Epithelial cell of prostate (primary cell): Measurements from ENCODE around the gene ITK.
"Not testable (repeated sequence)": the region's sequence is repeated elsewhere in the genome, so short reads cannot be mapped to it uniquely, and the experiment has no call there.

Source experiments
- DNase-seq: peaks from one replicate; pipeline ENCODE4 v3.0.0-alpha.2; 2011; ENCODE audit warnings: low read depth, low spot score
- H3K27ac ChIP-seq: fragments of 450-650 bp; 2 replicates; pipeline ENCODE4 v1.5.1; 2017; ENCODE audit warnings: mild to moderate bottlenecking

Gene ITK

DNA sequence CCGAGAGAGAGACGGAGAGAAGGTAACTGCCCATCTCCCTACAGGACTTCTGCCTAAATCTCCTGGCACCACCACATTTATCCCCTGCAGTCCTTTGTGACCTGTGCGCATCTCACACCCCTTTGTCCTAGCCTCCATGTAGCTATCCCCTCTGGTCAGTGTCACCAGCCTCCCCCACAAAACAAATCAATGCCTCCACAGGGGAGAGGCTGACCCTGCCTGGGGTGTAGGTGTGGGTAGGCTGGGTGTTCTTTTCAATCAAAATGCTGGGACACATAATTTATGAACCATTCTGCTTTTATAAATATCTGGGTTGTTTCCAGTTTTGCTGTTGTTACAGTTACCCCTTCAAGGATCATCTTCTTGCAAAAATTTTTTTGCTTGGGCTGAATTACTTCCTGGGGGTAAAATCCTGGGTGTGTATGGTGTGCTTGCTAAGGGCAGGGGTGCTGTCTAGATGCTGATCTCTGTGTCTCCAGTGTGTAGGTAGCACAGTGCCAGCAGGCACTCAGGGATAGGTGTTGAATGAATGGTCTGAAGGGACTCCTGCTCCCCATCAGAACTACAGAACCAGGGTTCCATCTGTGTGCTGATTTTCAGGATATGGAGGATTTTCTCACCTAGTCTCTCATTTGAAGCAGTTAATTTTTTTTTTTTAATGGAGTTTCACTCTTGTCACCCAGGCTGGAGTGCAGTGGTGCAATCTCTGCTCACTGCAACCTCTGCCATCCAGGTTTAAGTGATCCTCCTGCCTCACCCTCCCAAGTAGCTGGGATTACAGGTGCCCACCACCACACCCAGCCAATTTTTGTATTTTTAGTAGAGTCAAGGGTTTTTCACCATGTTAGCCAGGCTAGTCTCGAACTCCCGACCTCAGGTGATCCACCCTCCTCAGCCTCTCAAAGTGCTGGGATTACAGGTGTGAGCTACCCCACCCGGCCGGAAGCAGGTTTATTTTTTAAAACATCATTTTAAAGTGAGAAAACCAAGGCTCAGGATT, 14.1 kb upstream of the ITK start, which contains the start of gene GARIN3:
TSS of gene GARIN3 (minus strand) at position 51 of the 1,000 bp plus-strand sequence. CDS start 96 bp downstream, outside the sequence.
- no peak for DNase-seq
- H3K27ac ChIP-seq = no peak within 1 kb of the TSS

DNA sequence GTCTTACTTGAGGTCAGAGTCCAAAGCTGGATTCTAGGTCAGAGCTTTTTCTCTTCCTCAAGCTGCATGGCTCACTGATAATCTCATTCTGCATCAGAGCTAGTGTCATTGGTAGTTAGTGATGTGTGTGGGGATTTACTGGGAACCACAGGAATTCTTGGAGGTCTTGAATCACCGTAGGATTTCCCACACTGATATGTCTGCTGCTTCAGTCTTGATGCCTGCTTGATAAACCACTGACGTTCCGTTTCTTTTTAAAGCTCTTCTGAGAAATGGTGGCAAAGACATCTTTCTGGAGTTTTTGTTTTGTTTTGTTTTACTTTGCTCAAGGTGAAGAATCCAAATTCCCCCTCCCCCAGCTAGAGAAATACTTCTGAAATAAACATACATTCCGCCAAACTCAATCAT, 13.4 kb upstream of the ITK start:
- no peak for DNase-seq
- no peak overlapping the region for H3K27ac ChIP-seq

DNA sequence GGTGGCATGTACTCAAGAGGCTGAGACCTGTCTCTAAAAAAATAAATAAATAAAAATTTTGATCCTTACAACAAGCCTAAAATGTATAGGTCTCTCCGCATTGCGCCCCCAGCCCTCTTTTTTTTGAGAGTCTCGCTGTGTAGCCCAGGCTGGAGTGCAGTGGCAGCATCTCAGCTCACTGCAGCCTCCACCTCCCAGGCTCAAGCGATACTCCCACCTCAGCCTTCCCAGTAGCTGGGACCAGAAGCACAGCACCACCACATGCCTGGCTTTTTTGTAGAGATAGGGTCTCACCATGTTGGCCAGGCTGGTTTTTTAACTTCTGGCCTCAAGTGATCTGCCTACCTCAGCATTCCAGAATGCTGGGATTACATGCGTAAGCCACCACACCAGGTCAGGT, 12.4 kb upstream of the ITK start:
- DNase-seq = no peak
- H3K27ac ChIP-seq = no peak overlapping the region

DNA sequence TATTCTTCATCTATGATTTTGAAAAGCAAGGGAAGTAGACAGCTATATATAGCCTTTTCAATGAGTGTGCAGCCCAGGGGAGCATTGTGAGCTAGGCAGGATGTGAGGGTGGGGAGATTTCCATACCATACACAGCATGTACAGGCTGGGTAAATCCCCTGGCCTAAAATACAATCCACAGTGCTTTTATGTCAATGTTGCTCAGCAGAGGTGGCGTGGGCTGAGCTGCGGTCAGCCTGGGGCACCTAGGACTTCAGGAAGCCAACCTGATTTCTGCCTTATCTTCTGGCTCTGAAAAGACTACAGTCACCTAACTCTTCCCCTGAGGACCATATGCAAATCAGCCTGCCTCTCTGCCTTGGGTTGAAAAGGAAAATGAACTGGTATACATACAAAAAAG, 8.2 kb upstream of the ITK start:
- no peak for DNase-seq

DNA sequence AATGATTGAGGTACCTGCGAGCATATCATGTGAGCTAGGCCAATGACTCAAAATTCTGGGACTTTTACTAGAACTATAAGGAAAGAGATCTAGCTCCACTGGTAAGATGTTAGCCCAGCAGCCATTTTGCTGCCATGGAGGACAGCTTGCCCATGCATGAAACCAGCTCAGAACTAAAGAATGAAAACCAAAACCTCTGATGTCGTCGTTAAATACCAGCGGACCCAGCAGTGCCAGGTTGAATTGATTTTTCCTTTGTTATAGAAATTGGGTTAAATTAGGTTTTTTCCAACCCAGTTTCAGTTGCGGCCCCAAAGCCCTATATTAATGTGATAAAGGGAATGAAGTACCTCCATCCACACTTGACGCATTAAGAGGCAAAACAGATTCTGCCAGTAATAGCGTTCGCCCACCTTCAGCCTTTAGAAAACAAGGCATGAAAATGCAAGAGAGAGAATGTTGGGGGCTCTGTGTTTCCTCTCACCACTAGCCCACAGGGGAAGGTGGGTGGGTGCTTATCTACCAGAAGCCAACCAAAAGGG, 5.5 kb upstream of the ITK start:
- H3K27ac ChIP-seq = no peak overlapping the region
- DNase-seq = no peak

More for the DNA sequence above, 8.2 kb upstream of the ITK start:
- H3K27ac ChIP-seq = no peak overlapping the region

DNA sequence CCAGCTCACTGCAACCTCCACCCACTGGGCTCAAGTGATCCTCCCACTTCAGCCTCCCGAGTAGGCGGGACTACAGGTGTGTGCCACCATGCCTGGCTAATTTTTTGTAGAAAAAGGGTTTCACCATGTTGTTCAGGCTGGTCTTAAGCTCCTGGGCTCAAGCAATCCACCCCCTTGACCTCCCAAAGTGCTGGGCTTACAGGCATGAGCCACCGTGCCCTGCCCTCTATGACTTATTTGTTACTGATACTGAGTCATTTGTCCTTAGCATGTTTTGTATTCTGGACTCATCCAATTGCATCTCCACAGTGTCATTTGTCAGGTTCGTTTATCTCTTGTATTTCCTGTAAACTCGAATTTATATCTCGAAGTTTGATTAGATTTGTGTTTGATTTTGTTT, 2.7 kb upstream of the ITK start:
- H3K27ac ChIP-seq = no peak overlapping the region
- no peak for DNase-seq

DNA sequence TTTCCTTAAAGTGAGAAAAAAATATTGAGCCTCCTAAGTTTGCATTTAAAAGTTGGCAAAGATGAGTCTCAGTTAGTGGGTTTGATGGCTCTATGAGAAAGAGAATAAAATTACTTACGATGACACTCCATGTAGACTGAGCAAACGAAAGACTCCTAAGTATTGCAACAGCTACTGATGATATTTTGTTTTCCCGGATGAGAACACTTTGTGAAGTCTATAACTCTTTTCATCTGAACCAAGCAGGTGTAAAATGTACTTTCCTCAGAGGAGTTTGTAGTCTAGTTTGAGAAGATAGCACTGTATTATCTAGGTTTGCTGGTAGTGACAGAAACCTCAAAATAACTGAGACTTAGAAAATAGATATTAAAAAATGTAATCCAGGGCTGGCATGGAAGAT, 1.7 kb upstream of the ITK start:
- no peak overlapping the region for H3K27ac ChIP-seq
- no peak for DNase-seq

DNA sequence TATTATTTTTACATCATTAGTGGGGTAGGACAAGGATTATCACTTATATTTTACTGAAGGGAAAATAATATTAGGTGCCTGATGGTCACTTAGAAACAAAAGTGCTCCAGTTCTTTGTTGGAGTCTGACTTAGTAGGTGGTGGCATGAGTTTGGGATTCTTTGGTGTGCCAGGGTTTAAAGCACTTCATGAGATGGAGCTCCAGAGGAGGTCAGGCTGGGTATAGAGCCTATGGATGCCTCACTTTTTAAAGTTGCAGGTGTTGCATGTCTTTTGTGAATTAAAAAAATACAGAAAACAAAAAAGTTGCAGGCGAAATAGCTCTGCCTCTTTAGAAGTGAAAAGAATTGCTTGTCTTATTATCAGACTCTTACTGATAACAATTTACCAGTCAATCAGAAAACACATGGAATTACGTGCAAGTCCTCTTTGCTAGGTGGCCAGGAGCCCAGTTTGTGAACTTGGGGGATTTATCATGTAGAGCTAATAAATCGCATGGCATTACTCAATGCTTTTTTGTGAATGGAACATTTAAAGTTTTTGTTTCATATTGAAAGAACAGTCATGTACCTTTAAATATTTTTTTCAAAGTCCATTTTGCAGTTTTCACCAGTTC, 1.6 kb downstream of the ITK start:
- no peak for DNase-seq
- H3K27ac ChIP-seq = no peak overlapping the region

DNA sequence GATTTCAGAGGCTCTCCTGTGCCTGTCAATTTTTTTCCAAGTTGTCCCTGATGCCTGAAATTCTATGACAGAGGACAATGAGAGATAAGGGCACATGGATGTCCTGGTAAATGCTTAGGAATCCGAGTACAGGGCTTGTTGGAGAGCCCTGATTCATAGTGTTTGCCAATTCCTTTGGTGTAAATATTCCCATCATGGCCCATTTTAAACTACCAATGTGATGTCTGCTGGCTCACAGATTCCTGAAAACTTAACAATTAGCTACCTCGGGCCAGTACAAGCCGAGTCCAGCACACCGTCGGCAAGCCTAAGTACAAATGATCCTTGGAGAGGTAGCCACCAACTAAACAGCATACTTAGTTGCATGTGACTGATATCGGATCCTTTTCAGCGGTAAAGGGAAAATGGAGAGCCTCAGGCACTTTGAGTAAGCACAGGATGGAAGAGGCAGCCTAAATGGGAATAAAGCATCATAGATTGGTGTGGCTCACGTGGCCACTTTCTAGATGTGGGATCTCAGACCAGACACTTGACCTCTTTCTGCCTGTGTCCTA, 3.6 kb downstream of the ITK start:
- no peak overlapping the region for H3K27ac ChIP-seq
- DNase-seq = no peak

DNA sequence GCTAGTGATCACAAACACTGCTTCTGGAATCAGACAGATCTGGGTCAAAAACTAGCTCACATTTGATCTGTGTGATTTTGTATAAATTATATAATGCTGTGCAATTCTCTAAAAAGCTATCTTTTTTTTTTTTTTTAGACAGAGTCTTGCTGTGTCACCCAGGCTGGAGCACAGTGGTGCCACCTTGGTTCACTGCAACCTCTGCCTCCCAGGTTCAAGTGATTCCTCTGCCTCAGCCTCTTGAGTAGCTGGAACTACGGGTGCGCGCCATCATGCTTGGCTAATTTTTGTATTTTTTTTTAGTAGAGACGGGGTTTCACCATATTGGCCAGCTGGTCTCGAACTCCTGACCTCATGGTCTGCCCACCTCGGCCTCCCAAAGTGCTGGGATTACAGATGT, 4.5 kb downstream of the ITK start:
- not testable (repeated sequence) for DNase-seq, H3K27ac ChIP-seq

DNA sequence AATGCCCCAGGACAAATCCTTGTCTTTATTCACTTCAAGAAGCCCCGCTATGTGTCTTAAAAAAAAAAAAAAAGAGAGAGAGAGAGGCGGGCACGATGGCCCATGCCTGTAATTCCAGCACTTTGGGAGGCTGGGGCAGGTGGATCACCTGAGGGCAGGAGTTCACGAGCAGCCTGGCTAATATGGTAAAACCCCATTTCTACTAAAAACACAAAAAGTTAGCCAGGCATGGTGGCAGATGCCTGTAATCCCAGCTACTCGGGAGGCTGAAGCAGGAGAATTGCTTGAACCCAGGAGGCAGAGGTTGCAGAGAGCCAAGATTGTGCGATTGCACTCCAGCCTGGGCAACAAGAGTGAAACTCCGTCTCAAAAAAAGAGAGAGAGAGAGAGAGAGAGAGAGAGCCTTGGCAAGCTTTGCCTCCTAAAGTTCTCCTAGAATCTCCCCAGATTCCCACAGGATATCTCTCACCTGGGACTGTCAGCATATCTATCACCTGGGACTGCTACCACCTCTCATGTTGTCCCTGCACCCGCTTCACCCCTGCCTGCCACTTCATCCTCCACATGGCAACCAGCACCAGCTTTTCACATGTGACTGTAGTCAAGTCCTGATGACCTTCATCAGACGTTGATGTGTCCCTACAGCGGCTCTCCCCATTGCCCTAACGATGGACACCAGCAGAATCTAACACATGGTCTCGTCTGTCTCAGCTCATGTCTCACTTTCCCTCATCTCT, 5.8 kb downstream of the ITK start:
- H3K27ac ChIP-seq = no peak overlapping the region
- DNase-seq = no peak

DNA sequence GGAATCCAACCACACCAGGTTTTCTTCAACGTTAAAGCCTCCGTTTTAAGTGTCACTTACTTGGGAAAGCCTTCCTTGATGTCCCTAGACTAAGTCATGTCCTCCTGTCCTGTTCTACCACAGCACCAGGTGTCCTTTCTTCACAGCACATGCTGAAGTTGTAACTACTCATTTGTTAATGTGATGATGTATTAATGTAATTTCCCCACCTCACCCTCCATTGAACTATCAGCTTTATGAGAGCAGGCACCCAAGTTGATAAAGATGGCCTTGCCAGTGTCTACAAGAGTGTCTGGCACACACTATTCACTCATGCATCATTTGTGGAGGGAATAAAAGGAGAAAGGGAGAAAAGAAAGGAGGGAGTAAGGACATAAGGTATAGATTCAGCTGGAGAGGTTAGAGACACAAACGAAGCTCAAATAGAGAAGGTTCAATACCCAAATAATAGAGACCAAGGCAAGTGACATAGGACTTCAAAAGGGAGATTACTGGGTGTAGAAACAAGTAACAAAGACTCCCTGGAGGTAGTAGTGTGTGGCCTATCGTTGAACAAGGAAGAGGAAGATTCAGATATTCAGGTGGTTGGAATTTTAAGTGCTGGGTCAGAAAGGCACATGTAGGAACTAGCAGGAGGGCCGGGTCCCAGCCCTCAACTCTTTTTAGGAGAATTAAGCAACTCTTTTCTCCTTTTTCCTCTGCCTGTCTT, 6.6 kb downstream of the ITK start:
- DNase-seq = no peak
- H3K27ac ChIP-seq = no peak overlapping the region

DNA sequence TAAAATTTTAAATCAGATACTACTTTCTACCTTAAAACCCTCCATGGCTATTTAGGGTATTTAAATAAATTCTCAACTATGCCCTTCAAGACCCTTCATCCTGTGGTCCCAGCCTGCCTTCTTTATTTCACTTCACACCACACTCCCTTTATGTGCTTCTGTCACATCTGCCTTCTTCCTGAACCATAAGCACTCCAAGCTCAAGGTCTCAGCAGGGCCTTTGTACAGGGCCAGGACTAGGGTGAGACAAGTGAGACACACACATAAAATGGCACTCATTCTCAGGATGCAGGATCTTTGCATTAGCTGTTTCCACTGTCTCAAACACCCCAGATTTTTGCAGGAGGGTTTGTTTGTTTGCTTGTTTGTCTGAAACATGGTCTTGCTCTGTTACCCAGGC, 7.6 kb downstream of the ITK start:
- no peak for DNase-seq
- H3K27ac ChIP-seq = no peak overlapping the region

DNA sequence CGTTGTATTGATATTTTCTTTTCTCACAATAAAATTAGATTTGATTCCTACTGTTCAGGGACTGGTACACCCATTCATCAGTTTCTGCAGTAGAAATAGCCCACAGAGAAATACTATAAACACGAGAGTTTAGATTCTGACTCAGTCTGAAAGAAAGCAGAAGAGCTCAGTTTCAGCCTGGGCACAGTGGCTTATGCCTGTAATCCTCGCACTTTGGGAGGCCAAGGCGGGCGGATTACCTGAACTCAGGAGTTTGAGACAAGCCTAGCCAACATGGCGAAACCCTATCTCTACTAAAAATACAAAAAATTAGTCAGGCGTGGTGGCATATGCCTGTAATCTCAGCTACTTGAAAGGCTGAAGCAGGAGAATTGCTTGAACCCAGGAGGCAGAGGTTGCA, 8.6 kb downstream of the ITK start:
- DNase-seq = no peak
- no peak overlapping the region for H3K27ac ChIP-seq

DNA sequence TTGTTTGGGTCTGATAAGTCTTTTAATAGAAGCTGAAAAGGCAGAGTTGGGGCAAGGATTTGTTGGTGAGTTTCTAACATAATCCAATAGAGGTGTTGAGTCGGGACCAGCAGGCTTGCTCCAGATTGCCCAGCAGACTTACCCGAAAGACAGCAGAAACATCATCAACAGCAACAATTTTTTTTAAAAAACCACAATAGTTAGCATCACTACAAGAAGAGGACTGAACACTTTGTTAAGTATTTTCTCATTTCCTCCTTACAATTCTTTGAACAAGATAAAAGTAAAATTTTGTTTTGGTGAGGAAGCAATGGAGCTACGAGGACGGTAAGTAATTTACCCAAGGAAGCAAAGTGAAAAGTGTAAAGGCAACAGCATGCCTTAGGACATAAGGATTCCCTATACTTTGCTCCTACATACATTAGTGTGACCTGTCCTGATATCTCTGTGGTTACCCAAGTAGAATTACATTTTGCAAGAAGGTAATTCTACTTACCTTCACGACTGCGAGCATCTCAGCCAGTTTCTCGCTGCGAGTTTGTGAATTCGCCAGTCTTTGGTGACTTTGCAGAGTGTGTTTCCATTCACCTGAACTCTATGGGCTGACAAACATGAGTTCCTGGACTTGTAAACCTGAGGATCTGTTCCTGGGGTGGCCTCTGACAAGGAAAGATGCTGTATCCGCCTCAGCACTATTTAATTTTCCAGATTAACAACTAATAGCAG, 13.2 kb downstream of the ITK start:
- H3K27ac ChIP-seq = no peak overlapping the region
- DNase-seq = no peak

DNA sequence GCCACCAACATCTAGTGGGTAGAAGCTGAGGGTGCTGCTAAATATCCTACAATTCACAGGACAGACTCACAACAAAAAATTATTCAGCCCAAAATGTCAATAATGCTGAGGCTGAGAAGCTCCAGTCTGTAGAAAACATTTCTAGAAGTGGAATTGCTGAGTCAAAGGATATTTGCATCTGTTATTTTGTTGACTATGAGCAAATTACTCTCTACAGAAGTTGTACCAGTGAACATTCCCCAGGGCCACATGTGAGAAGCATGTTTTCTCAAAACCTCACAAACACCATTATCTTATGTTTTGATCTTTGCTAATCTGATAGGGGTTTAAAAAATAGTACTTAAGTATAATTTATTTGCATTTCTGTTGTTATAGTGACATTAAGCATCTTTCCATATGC, 15.4 kb downstream of the ITK start:
- no peak overlapping the region for H3K27ac ChIP-seq
- DNase-seq = no peak

DNA sequence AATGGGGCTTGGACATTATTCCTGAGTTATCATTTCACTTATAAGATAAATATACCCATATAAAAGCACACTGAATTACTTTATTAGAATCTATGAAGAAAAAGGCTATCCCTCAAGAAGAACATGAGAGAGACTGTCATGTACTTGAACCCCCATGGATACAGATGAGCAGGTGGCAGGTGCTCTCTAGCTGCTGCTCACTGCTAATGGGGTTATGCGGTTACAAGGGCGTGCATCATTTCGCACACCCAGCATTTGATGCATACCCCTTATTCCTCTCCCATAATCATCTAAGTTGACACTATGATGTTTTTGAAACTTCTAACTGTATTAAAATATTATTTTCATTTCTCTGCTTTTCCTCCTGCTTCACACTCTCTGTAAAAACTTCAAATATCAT, 16.4 kb downstream of the ITK start:
- no peak overlapping the region for H3K27ac ChIP-seq
- no peak for DNase-seq

DNA sequence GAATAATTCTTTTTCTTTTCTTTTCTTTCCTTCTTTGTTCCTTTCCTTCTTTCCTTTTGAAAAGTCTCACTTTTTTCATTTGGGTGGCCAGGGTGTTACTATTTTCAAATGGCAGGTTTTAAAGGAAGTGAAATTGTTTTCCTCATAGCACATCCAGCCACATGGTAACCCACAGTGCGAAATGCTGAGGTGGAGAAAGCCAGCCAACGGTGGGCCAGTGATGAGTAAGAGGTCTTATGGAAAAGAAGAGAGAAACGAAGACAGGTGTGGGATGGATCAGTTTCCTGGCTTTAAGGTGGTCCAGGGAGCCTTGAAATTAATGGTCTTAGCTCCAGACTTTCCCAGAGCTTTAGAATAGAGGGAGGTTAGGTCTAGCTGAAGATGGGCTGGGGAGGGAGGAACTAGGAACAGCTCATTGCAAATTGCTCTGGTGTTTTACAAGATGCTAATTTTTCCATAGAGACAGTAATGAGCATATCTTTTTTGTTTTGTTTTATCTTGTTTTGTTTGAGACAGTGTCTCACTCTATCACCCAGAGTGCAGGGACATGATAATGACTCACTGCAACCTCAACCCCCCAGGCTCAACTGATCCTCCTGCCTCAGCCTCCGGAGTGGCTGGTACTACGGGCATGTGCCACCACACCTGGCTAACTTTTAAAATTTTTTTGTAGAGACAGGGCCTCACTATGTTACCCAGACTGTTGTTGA, 17.8 kb downstream of the ITK start:
- H3K27ac ChIP-seq = no peak overlapping the region

More for the DNA sequence above, 17.8 kb downstream of the ITK start:
- DNase-seq = no peak
